HG03342 (cell line): ENCODE measurements around the gene PDCD11.

Experiments used
- ATAC-seq: cut with Tn5 transposase; IDR thresholded peaks from one replicate; pipeline ENCODE4 v1.9.1; 2021; ENCODE audit warnings: mild to moderate bottlenecking, moderate library complexity; ENCODE audit not compliant: unreplicated experiment

Gene PDCD11

DNA sequence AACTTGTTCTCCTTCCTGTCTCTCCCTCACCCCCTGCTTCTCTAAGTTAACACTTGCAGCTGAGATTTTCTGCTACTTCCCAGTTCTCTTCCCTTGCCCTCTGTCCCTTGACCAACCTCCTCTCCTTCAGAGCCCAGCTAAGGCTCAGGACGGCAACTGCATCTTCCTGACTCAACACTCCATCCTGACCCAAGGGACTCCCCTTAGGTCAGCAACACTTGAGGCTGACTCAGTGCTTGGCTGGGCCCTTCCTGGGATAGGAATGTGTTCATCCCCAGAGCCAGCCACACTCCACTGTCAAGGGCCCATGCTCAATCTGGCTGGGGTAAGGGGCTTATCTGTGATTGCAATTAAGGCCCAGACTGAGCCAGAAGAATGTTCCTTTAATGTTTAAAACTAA lies 52.3 kb downstream of the PDCD11 start:
- no peak for ATAC-seq

DNA sequence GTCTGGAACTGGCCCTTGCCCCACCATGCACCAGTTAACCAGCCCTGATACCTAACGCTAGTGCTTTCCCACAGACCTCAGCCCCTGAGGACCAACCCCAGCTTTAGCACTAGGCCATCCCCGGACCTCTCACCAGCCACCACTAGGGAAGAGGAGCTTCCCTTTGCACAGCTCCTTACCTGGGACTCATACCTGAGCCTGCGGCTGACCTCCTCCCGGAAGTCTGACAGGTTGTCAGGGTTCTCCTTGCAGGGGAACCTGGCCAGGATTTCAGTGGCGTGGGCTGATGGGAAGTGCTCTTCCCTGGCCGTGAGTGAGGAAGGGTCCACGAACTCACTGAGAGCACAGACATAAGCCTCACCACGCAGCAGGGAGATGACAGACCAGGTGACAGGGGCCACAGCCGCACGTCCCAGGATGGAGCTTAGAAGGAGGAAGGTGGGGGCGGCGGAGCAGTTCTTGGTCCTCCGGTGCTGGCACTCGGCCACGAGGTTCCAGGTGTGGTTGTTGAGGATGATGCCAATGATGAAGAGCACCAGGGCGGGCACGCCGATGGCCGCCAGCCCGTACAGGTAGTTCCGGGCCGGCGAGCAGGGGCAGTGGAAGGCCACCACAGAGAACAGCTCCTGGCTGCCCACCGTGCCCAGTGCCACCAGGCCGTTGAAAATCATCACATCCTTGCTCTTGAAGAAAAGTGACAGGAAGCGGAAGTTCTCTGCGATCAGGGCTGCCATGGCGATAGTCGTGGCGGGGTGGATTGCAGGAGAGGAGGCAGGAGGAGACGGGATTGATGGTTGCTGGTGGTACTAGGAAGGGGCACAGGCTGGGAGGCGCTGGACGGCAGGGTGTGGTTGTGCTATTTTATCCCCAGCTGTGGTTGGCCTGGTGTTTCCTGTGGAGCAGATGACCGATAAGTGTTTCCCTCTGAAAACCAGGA lies 53.0 kb downstream of the PDCD11 start:
- no peak for ATAC-seq

DNA sequence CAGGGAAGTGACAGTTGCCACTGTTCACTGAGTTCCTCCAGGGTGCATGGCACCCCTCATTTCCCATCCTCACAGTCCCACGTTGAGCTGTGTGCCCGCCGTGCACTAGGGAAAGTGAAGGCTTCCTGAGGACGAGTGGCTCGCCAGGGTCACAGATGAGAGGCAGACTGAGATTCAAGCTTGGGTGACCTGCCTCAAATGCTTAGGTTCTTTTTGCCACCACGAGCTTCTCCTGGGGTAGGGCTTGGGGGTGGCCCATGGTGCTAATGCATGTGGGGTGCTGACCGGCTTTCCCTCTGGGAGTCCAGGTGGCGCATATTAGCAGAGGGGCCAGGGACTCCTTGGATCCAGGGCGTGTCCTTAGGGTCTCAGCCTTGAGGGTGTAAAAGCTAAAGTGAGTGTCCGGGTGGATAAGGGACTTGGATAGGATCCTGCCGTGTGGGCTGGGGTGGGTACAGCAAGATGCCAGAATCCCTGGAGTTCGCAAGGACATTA lies 53.8 kb downstream of the PDCD11 start:
- no peak for ATAC-seq

DNA sequence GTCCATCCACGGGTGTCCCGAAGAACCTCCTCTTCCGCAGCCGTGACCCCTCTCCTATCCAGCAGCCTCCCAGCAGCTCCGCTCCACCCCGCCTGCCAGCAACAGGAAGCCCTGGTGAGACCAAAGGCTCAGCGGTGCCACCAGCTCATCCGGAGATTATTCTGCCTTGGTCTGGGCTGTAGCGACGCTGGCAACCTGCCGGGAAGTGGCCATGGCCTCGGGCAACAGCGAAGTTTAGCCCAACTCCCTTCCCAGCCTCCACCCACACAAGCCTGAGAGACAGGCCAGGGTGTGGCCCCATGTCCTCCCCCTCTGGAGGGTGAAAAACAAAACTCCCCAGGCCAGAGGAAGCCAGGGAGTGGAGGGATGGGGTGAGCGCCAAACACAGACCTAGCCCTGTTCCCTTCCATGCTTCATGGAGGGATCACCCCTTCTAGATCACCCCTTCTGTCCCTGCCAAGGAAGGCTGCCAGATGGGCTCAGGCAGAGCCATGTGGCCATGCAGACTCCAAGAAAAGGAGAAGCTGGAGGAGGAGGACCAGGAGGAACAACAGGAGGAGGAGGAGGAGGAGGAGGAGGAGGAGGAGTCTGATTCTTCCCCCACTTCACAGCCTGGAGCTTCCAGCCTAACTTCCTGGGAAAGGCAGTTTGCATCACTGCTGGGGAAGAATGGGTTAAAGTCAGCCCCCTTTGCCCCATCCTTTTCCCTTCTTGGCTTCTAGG lies 54.8 kb downstream of the PDCD11 start:
- ATAC-seq: no peak

DNA sequence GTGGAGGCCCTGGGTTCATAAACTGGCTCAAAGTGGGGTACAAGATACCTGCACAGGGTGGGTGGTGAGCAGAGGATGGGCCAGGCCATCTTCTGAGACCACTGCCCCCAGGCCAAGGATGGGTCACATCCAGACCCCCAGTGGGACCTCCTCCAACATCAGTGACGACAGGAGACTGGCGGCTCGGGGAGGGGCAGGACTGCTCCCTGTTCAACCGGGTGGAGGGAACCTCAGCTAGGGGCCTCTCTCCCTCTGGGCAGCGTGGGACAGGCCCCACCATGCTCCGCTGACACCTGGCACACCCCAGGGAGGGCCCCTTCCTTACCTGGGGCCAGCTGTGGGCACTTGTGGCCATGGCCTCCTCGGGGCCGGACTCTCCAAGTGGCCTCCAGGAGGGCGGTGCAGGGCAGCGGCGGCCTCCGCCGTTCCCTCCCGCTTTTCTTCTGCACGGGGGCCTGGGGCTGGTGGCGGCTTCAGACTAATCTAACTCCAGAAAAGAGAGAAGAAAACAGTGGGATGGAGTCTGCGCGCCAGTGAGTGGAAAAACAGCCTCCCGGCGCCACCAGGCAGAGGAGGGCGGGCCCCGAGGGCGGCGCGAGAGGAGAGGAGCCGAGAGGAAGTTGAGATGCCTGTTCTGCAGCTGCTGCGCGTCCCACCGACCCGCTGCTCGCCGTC lies 55.5 kb downstream of the PDCD11 start, which contains the start of gene CALHM2:
Gene CALHM2, minus strand, starts transcription at position 540 of the 675 bp plus-strand sequence. CDS start 2,429 bp downstream, outside the sequence.
- peak; percentile 72 for ATAC-seq

DNA sequence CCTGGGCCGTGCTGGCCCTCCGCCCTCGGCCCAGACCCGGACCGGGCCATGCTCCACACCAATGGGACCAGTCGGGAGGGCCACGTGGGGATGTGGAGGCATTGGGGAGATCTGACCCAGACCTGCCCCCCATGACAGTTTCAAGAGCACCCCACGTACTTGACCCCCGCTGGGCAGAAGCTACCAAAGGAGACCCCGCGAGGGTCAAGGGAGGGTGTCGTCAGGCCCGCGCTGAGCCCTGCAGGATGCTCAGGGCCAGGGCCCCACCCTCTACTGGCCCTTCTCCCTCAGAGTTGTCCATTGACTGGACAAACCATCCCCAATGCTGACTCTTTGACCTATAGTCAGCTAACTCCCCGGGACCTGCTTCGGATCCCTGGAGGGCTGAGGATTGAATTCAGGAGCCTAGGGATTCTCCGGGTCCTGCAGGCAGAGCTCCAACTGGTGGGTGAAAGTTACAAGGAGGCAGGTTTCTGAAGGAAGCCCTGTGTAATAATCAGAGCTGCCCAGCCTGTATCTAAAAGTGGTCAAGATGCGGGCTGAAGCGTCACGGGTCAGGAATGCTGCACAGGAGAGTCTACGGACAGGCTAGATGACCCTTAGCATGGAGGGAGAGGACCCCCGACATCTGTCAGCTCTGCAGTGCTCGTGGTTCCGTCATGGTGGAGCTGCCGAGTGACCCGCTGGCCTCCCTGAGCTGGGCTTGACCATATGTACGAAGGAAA lies 56.2 kb downstream of the PDCD11 start:
- ATAC-seq: no peak

DNA sequence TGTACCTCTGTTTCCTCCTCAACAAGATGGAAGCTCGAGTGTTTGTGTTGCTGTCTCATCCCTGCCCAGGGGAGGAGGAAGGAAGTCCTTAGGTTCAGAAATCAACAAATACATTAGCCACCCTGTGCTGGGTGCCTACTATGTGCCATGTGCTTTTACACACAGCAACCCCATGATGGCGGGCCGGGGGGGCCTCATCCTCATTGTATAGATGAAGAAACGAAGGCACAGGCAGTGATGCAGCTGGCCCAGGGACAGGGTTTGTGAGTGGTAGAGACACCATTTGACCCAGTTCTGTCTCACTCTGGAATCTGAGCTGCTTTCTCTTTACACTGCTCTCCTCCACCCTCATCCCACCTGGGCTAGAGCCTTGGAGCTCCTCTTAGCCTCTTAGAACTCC lies 57.6 kb downstream of the PDCD11 start:
- ATAC-seq: no peak

DNA sequence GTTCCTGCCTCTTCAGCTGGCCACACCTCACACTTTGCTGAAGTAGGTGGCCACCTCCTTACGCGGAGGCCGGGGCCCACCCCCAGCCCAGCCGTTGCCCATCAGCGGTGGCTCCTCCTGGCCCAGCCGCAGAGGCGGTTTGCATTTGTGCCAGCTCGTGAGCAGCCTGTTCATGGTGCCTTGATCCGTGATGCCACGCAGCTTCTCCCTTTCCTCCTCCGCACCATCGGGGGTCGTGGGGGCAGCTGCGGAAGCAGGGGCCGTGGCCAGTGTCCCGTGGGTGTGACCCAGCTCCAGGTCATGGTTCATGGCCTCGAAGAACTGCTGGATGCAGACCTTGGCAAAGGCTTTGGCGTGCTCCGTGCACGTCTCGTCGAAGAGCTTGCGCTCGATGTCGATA lies 58.8 kb downstream of the PDCD11 start:
- no peak for ATAC-seq

DNA sequence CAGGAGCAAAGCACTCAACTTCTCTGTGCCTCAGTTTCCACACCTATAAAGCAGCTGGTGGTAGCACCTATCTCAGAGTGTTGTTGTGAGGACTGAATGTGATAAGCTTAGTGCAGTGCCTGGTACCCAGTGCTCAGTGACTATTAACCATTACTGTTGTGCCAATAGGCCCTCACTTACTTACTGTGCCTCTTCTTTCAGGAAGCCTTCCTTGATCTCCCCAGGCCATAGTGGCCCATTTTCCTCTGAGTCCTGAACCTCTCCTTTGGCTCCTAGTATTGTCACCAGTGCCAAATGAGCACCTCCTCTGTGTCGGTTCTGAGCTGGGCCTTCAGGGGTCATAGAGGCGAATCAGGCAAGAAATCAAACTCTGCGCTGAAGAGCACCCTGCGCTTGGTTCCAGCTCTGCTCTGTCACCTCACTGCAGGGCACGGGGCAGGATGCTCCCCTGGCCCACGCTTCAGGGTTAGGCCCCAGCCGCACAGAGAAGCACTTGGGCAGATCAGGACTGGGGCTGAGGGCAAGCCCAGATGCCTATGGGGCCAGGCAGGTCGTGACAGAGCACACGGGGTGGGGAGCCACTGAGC lies 59.7 kb downstream of the PDCD11 start:
- ATAC-seq: no peak

DNA sequence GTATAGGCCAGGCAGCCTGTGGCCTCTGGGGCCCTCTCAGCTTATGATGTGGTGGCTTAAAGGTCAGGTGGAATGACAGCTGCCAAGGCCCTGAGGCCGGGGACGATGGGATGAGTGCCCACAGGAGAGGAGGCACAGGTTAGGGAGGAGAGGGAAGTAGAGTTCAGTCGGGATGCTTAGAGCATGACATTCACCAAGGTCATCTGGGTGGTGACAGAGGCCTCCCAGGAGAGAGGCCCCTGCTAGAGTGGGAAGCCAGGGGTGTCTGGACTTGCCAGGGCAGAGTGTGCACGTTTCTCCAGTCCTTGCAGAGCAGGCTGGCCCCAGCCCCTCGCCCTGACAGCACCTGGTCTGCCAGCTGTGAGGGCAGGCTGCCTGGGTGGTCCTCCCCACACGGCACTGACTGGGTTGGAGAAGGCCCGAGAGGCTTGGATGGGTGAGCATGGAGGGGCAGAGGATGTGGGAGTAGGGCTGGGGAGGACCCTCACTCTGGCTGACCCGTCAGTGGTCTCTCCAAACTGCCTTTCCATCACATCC lies 60.8 kb downstream of the PDCD11 start:
- ATAC-seq: no peak

DNA sequence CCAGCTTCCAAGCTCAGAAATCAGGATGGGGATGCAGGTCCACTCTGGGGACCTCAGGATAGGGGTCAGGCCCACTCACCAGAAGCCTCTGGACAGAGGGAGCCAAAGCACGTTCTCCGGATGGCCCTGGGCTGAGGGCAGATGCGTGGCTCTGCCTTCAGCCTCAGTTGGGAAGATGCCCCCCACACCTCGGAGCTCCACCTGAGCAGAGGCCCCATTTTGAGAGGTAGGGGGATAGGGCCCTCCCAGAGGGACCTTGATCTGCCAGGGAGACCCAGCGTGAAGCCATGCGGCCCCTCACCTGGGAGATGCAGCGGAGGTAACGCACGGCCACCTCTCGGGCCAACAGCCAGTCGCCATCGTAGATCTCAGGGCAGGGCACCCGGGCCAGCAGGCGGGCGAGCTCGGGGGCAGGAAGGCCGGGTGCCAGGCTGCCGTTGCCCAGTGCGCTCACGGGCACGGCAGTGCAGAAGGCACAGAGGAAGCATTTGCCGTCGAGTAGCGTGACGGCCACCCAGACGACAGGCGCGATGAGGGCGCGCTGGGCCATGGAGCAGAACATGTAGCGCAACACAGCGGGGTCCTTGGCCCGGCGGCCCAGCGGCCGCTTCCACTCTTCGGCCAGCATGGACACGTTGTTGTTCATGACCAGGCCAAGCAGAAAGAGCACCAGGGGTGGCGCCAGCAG lies 61.6 kb downstream of the PDCD11 start:
- ATAC-seq: no peak

DNA sequence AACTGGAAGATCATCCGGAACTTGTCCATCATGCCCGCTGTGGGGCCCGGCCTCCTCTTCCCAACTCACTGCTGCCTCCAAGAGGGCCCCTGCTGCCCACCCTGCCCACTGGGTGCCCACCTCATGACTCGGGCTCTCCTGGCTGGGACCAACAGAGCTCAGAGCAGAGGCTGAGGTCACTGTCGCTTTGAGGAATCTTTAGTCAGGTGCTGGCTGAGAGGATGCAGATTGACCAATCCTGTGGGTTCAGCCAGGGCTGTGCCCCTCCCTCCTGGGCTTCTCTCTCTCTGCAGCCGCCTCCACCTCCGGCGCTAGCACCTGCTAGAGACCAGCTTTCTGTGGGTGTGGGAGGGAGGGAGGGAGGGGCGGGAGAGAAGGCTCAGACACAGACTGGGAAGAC lies 62.3 kb downstream of the PDCD11 start, which contains the start of gene CALHM1:
Gene CALHM1, minus strand, starts transcription at position 181 of the 400 bp plus-strand sequence. Its CDS starts 149 bp downstream, at position 32.
- ATAC-seq: peak; percentile 66

DNA sequence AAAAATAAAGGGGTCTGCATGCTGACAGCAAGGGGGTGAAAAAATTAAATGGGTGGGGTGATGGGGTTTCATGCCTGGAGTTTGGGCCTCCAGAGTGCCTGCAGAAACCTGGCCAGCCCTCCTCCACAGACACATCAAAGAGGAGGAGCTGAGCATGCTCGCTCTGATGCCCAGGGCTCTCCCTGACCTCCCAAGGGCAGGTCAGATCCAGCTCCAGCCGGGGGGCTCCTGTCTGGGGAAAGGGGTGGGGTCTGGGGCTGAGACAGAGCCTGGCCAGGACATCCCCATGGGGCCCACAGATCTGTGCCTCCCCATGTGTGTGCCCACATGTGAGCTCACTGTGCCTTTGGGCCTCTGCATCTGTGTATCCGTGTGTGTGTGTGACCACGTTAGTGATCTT lies 63.2 kb downstream of the PDCD11 start:
- no peak for ATAC-seq

DNA sequence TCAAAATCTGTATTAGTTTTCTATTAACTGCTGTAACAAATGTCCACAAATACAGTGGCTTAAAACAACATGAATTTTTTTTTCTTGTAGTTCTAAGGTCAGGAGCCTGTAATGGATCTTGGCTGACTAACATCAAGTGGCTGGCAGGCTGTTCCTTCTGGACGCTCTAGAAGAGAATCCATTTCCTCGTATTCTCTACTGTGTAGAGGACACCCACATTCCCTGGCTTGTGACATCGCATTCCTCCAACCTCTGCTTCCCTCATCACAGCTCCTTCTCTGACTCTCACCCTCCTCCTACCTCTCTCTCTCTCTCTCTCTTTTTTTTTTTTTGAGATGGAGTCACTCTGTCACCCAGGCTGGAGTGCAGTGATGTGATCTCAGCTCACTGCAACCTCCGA lies 67.1 kb downstream of the PDCD11 start:
- no peak for ATAC-seq

DNA sequence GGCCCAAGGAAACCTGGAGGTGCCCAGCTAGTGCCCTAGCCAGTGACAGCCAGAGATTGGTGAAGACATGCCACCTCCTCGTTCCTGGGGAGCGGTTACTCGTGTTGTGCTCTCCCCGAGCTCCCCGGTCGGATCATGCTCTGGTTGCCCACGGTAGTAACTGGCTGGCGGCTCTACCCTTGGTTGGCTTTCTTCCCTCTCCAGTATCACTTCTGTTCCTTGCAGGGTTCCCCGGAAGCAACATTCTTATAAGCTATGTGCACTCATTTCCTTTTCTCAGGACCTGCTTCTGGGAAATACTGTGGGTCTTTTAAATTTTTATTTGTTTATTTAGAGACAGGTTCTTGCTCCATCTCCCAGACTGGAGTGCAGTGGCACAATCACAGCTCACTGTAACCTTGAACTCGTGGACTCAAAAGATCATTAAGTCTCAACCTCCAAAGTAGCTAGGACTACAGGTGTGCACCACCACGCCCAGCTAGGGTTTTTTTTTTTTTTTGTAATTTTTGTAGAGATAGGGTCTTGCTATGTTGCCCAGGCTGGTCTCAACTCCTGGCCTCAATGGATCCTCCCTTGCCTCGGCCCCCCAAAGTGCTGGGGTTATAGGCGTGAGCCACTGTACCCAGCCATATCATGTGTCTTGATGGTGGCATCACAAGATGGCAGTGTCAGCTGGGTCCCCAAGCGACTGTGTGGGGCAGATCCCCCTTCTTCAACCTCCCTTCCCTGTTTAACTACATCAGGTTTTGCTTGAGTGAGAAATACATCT lies 69.2 kb downstream of the PDCD11 start:
- ATAC-seq: no peak

DNA sequence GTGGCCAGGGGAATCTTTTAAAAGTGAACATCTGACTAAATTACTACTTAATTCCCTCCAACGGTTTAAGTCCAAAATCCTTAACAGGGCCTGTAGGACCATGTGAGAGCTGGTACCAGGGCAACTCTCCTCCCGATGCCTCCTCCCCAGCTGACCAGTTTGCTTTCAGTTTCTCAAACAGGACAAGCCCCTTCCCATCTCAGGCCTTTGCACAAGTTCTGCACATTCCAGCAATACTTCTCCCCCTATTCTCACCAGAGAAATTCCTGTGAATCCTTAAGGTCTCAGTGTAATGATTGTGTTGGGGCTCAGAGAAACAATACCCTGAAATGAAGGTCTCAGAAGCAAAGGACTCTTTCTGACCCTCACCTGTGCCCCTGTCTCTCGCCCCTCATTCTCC lies 70.3 kb downstream of the PDCD11 start:
- no peak for ATAC-seq

DNA sequence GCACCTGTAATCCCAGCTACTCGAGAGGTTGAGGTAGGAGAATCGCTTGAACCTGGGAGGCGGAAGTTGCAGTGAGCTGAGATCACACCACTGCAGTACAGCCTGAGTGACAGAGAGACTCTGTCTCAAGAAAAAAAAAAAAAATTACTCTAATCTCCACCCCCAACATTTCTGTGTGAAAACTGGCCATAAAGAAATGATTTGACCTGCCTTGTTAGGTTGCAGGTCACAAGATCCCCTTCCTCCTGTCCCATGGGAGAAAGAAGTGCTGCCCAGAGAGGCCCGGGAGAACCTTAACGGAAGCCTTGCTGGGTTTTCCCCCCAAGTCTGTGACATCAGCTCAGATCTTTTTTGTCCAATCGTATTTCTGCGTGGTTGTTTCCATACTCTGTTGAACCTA lies 71.0 kb downstream of the PDCD11 start:
- peak; percentile 23 for ATAC-seq

DNA sequence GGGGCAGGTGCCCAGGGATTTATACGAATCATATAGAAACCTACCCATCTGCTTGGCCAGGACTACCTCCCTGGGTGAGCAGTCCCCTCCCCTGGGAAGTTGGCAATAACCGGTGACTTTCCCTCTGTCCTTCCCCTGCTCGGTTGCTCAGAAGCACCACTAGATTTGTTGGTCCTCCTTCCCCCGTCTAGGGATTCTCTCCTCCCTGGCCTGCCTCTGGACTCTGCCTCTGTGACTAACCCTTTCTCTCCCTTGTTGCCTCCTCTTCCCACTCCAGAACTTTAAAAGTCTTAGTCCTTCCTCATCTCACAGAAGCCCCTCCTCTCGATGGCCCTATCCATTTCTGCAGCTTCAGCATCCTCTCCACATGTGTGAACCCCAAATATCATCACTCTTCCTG lies 72.8 kb downstream of the PDCD11 start:
- no peak for ATAC-seq
